Measurements from ENCODE around the gene VIM. TPM values are rescaled to one million over a fixed set of nuclear protein-coding genes. Genes with fewer than 3 reads are reported as not detected.

VIM gene
- polyA plus RNA-seq, 1 donor (not counting 4 experiments of a cell fraction or from before 2014, with no cell fraction given) = 495 TPM

GRCh38 chr10:17214526-17214925 lies 13.5 kb upstream of the VIM start:
- Histone ChIP-seq H3K4me2 (ENCODE audit: control insufficient read depth, extremely low read depth, insufficient read depth, low read depth, low read length) (peak overlapping the region; percentile 60), H2AFZ (ENCODE audit: control insufficient read depth, low read length) (peak overlapping the region; percentile 83), H3K36me3 (ENCODE audit: control insufficient read depth in 2 of 2, extremely low read depth in 1 of 2, insufficient read depth in 2 of 2, low read length in 2 of 2) (no peaks in the 10 kb centered on the region), H3K27ac (ENCODE audit: control insufficient read depth, insufficient read depth, low read length) (peak overlapping the region; percentile 96), H3K79me2 (ENCODE audit: control insufficient read depth, insufficient read depth, low read length) (no peaks in the 10 kb centered on the region), H3K9me1 (ENCODE audit: control insufficient read depth, extremely low read depth, insufficient read depth, low read length) (no peaks in the 10 kb centered on the region), H3K27me3 (ENCODE audit: control insufficient read depth, extremely low read depth, insufficient read depth, low read length) (no peaks in the 10 kb centered on the region), H3K4me3 (ENCODE audit: control insufficient read depth in 2 of 3, extremely low read depth in 1 of 3, insufficient read depth in 2 of 3, low read depth in 1 of 3, low read length in 3 of 3) (no peak overlapping the region), H3K9ac (ENCODE audit: control insufficient read depth, extremely low read depth, insufficient read depth, low read length) (no peak overlapping the region), H3K9me3 (ENCODE audit: control insufficient read depth, low read depth, low read length) (no peaks in the 10 kb centered on the region), H4K20me1 (ENCODE audit: control insufficient read depth, extremely low read depth, insufficient read depth, low read length) (no peaks in the 10 kb centered on the region), H3K4me1 (ENCODE audit: control insufficient read depth, extremely low read depth, insufficient read depth, low read length) (peaks cover 54% of the 10 kb centered on the region)
- FAIRE-seq = no peak
- no peak for DNase-seq (ENCODE audit: low read depth, low spot score)
- dilution Hi-C loops (cut with MboI; ENCODE audit: extremely low pct_ligation_motif_present, low sequenced_read_pairs) = no loop called here
- no peak for TF ChIP-seq EZH2 (IDR thresholded peaks at IDR 0.05; ENCODE audit: low read length)
- no peak for TF ChIP-seq CTCF (optimal IDR thresholded peaks at IDR 0.05 in 1 of 3, IDR thresholded peaks at IDR 0.05 in 1 of 3, conservative IDR thresholded peaks at IDR 0.05 in 1 of 3; ENCODE audit: extremely low read depth in 1 of 3, insufficient read depth in 2 of 3, low read length in 3 of 3)

DNA sequence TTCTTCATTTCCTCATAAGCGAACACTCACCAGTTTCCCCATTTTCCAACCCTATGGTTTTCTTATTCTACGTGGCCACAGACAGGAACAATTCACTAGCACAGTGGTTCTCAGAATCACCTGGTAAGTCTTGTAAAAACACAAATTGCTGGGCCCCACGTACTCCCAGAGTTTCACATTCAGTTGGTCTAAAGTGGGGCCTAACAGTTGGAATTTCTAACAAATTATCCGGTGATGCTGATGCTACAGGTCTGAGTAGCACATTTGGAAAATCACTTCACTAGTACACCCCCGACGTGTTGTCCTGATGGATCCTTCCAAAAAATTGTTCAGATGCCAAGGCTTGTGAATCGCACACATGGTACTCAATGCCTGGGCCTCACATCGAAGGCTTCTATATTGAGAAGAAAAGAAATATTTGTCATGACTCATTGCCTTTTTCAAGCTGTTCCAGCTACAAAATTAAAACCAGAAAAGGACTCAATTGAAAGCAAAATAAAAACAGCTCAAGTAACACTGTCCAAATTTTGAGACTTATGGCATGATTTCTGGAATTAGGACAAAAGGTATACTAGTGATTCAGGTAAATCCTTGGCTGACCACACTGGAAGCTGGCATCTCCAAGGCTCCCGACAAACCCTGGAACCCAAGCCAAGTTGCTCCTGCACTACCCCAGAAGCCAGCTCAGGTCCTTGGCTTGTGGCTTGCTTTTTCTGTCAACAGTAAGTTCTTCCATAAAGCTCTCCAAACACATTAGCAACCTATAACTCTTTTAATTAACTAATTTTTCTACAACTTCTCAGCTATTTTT lies 12.9 kb upstream of the VIM start:
- no peak for DNase-seq (ENCODE audit: low read depth, low spot score)
- no peaks in the 10 kb centered on the region for H3K9me1 ChIP-seq (ENCODE audit: control insufficient read depth, extremely low read depth, insufficient read depth, low read length)
- H3K4me1 ChIP-seq (ENCODE audit: control insufficient read depth, extremely low read depth, insufficient read depth, low read length) = peaks cover 52% of the 10 kb centered on the region
- H3K79me2 ChIP-seq (ENCODE audit: control insufficient read depth, insufficient read depth, low read length) = no peaks in the 10 kb centered on the region
- H3K9me3 ChIP-seq (ENCODE audit: control insufficient read depth, low read depth, low read length) = no peaks in the 10 kb centered on the region
- dilution Hi-C loops (cut with MboI; ENCODE audit: extremely low pct_ligation_motif_present, low sequenced_read_pairs) = no loop called here
- H3K27ac ChIP-seq (ENCODE audit: control insufficient read depth, insufficient read depth, low read length) = peak overlapping the region; percentile 96
- peak overlapping the region; percentile 55 for H3K9ac ChIP-seq (ENCODE audit: control insufficient read depth, extremely low read depth, insufficient read depth, low read length)
- no peaks in the 10 kb centered on the region for H3K27me3 ChIP-seq (ENCODE audit: control insufficient read depth, extremely low read depth, insufficient read depth, low read length)
- no peaks in the 10 kb centered on the region for H3K36me3 ChIP-seq (ENCODE audit: control insufficient read depth in 2 of 2, extremely low read depth in 1 of 2, insufficient read depth in 2 of 2, low read length in 2 of 2)
- peak overlapping the region; percentile 83 for H2AFZ ChIP-seq (ENCODE audit: control insufficient read depth, low read length)
- no peak overlapping the region for H3K4me3 ChIP-seq (ENCODE audit: control insufficient read depth in 2 of 3, extremely low read depth in 1 of 3, insufficient read depth in 2 of 3, low read depth in 1 of 3, low read length in 3 of 3)
- peak overlapping the region; percentile 60 for H3K4me2 ChIP-seq (ENCODE audit: control insufficient read depth, extremely low read depth, insufficient read depth, low read depth, low read length)
- H4K20me1 ChIP-seq (ENCODE audit: control insufficient read depth, extremely low read depth, insufficient read depth, low read length) = no peaks in the 10 kb centered on the region
- no peak for TF ChIP-seq EZH2 (IDR thresholded peaks at IDR 0.05; ENCODE audit: low read length)
- no peak for TF ChIP-seq CTCF (optimal IDR thresholded peaks at IDR 0.05 in 1 of 3, IDR thresholded peaks at IDR 0.05 in 1 of 3, conservative IDR thresholded peaks at IDR 0.05 in 1 of 3; ENCODE audit: extremely low read depth in 1 of 3, insufficient read depth in 2 of 3, low read length in 3 of 3)
- FAIRE-seq = peak; percentile 96

All from keratinocyte (primary cell).